ENCODE data around the gene CDKN3.
"Not testable (repeated sequence)": the region's sequence is repeated elsewhere in the genome, so short reads cannot be mapped to it uniquely, and the experiment has no call there.

CDKN3 gene

GRCh38 chr14:54457609-54457996, 60.8 kb downstream of the CDKN3 start:
- no peak for DNase-seq

GRCh38 chr14:54458536-54458935, 61.7 kb downstream of the CDKN3 start:
- not testable (repeated sequence) for DNase-seq

- no peak for DNase-seq
Observed at GRCh38 chr14:54459106-54459505, 62.3 kb downstream of the CDKN3 start.

DNA sequence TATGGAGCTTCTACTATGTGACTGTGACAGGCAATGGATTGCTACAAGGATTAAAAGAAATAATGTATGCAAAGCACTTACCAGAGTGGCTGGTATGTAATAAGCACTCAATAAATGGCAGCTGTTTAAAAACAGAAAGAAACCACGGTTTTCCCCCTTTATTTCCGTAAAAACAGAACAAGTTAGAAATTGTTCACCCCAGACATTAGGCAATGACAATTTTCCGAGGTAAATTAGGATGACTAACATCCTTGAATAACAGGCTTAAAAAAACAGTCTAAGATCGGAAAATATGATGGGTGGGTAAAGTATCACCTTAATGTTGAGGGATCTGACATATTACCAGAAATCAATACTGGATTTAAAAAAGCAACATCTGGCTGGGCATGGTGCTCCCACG, 65.2 kb downstream of the CDKN3 start:
- no peak for DNase-seq

DNA sequence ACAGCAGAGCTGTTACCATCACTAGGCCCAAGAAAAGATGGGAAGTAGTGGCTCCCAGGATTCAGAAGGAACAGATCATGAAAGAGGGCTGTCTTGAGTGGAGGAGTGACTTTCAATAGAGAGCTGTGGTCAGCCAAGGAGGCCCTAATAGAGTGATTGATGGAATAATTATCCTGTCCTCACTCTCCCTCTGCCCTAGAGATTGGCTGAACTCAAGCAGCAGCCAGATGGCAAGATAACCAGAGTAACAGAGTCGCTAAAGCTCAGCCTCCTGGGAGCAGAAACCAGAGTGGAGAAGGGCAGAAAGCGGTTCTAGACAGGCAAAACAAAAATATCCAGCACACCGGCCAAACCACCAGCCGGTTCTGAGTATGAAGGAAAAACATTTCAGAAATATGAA, 68.8 kb downstream of the CDKN3 start:
- DNase-seq = no peak

GRCh38 chr14:54467280-54467679, 70.5 kb downstream of the CDKN3 start:
- no peak for DNase-seq

Measured in activated gamma-delta T cell treated with Interleukin-2 at 50 U/mL for 16 hours (primary cell).